ENCODE data around the gene MYOZ2. TPM values are rescaled to one million over a fixed set of nuclear protein-coding genes. Genes with fewer than 3 reads are reported as not detected.

Gene MYOZ2
- polyA plus RNA-seq, 3 donors, result 0.29 to 0.48 (median 0.37) TPM

GRCh38 chr4:119190354-119190753, 54.7 kb downstream of the MYOZ2 start:
- no peak for DNase-seq

DNA sequence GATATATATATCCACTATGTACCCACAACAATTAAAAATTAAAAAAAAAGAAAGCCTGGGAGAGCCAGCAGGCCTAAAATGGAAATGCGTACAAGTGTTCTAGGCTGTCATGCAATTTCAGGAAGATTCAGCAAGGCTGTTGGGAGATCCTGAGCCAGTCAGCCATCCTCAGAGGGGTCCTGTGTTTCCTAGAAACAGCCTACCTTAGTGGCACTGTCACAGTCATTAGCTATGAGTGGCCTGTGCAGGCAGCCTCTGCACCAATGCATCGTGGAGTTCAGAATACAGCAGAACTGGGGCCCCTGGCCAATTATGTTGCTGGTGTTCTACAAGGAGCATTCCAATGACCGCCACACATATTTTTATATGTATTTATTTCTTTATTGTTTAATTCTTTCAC, 55.9 kb downstream of the MYOZ2 start:
- no peak for DNase-seq

GRCh38 chr4:119197772-119198212, 62.2 kb downstream of the MYOZ2 start:
- no peak for DNase-seq

DNA sequence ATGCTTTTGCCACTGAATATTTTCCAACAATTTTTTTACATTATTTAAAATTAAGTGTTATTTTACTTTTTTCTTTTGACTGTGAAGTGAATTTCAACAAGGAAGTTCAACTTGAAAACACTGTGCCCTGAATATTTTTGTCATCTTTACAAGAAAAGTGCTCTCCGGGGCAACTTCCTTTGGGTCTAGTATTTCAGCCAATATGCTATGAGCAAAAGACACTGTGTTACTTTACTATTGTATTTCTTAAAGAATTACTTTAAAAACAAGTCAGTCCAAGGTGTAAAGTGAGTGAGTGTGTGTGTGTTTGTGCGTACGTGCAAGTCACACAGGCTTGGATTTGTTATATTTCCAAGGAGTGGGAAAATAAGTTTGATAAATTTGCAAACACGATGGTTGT, 69.3 kb downstream of the MYOZ2 start:
- DNase-seq, result no peak

- no peak for DNase-seq
These were observed 70.1 kb downstream of the MYOZ2 start for GRCh38 chr4:119205690-119206089.

DNA sequence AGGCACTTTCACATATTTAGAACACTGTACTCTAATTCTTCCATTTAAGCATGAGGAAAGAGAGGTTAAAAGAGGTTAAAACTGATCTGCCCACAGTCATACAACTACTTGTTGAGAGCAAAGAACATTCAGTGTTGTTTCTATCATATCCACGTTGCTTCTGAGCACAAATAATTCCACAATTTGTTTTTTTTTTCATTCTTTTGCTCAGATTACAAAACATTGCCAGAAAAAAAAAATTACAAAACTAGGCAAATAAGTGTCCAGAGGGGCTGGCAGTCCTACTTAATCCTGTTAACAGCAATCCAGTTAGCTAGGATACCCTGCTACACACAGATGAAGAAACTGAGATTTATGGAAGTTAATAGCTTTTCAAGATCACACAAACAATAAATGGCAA, 70.5 kb downstream of the MYOZ2 start:
- DNase-seq, result no peak

- DNase-seq, result no peak
These were observed 71.4 kb downstream of the MYOZ2 start for GRCh38 chr4:119207051-119207450.

DNA sequence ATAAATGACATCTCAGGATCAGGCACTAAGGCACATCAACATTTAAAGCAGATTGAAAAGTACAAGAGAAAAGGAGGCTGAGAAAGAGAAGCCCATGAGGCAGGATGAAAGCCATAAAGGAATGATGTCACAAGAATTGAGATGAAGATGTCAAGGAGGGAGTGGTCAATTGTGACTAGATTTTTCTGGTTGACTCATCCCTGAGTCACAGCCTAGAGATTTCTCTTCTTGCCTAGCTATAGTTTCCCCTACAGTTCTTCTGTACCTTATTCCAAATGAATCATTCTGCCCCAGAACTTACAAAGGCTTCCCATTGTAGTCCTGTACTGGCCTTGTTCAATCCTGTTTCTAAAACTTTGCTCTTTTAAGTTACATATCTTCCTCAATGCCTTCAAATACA, 73.4 kb downstream of the MYOZ2 start:
- no peak for DNase-seq

DNA sequence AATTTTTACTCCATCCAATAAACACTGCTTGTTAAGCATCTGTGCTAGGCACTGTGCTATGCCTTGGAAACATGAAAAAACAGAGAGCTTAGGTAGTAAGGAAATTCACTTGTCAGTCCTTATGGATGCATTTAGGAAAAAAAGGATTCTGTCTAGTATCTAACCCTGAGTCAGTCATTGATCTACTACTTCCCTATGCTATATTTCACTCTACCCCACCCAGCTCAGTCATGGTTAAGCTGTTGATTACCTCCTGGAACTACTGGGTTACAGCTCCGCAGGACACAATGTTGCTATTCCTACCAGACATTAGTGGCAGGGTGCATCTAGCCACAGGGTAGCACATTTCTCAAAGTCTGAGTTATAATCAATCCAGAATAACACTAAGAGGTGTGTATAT, 74.0 kb downstream of the MYOZ2 start:
- no peak for DNase-seq

- no peak for DNase-seq
These were observed 75.1 kb downstream of the MYOZ2 start for GRCh38 chr4:119210775-119211174.

DNA sequence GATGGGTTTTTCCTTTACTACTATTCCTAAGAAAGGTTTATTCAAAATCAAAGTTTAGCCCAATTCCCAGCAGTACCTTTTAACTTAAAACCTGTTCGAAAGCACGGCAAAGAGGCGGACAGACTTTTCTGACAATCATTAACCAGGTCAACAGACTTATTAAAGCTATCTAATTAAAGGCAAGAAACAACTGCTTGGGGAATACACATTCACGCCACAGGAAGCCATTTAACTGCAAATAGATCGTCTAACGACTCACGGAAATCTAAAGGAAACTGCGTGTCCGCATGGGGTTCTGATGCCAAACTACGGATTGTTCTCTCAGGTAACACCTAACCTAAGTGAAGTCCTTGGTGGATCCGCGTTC, 76.2 kb downstream of the MYOZ2 start:
- peak; percentile 62 for DNase-seq

- peak; percentile 97 for DNase-seq
These were observed 76.8 kb downstream of the MYOZ2 start, which contains the start of gene USP53 for GRCh38 chr4:119212234-119212963. TSS of gene USP53 (plus strand) at chr4:119212713. CDS start at chr4:119239760, 27,047 bp downstream.

DNA sequence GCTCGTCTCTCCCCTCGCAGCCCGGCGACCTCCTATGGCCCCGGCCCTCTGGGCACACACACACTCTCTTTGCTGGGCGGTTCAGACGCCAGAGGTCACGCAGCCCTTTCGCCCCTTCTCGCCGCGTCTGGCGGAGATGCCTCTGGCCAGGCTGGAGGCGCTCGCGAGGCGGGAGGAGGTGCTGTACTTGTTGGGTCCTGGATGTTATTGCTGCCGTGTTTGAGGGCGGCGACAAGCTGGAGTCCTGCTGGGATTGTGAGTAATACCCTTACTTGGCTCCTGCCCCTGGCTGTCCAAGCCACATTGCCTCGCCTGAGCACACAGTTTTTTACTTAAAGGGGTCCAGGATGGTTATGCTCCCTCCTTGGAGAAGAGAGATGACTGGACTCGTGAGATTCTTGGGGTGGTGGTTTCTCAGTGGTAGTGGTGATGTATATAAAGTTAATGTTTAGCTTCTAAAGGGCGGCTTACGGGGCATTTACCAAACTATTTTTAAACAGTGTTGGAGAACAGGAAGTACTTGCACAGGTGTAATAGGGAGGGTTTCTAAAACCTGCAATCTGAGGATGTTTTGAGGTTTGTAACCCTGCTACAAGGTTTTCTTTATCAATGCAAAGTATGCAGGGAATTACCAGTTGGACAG, 77.5 kb downstream of the MYOZ2 start:
- peak; percentile 70 for DNase-seq

DNA sequence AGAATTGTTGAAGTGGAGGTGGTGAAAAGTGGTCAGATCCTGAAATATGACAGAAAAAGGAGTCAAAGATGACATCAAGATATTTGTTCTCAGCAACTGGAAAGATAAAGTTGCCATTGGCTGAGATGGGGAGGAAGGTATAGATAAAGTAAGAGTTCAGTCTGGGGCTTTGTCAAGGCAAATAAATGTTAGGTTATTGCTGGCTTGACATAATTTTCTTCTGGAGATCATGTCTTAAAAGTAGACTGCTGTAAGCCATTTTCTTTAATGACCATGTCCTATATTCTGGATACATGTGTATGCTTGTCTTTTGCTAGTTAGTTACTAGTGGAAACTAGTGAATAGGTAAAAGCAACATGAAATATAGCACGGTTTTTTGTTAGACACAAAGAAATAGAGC, 82.5 kb downstream of the MYOZ2 start:
- DNase-seq, result no peak

GRCh38 chr4:119221412-119221811, 85.8 kb downstream of the MYOZ2 start:
- DNase-seq, result no peak

DNA sequence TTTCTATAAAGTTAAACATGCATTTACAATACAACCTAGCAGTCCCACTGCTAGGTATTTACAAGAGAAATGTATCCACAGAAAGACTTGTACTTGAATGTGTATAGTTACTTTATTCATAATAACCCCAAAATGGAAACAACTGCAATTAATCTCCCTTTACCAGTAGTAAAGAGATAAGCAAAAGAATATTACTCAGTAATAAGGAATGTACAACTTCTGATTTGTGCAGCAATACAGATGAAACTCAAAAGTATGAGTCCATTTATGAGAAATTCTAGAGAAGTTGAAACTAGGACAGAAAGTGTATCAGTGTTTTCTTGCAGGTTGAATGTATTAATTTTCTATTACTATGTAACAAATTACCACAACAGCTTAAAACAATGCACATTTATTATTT, 92.1 kb downstream of the MYOZ2 start:
- no peak for DNase-seq

DNA sequence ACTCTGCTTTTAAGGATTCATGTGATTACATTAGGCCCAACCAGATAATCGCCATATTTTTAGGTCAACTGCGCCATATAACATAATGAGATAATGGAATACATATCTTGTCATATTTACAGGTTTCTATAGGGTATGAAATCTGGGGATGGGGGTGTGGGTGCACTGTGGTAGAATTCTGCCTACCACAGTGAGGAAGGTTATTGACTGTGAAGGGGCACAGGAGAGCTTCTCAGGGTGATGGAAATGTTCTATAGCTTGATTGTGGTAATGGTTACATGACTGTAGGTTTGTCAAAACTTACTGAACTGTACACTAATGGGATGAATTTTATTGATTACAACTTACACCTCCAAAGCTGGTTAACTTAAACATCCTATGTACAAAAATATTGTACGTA, 92.8 kb downstream of the MYOZ2 start:
- no peak for DNase-seq

DNA sequence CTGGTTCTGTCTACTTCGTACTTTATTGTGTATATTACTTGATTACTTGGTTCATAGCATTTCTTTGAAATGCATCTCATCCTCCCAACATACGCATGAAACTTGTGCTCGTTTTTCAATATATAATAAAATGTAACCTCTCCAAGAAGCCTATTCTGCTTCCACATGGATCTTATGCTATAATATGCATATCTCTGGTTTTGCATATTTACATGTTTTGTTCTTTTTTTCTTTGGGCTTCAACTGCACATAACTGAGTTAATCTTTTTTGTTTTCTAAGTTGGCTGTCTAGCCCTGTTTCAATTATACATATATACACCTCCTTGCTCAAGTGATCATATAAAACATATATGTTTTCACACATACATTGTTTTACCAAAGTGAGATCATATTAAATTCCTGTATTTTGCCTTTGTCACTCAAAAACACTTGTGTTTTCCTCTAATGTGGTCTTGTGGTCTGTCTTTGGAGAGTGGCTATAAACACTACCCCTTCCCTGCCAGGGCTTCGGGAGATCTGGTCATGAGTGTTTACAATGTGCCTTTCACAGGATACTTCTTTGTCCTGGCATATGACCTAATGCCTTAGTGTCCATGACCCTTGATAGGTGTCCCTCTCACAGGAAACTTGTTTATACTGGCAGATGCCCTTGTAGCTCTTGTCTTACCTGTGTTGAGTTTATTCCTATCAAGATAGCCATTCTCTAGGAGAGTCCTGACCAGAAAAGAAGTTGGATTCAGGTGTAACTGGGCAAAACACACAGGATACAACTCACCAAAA, 94.5 kb downstream of the MYOZ2 start:
- no peak for DNase-seq

DNA sequence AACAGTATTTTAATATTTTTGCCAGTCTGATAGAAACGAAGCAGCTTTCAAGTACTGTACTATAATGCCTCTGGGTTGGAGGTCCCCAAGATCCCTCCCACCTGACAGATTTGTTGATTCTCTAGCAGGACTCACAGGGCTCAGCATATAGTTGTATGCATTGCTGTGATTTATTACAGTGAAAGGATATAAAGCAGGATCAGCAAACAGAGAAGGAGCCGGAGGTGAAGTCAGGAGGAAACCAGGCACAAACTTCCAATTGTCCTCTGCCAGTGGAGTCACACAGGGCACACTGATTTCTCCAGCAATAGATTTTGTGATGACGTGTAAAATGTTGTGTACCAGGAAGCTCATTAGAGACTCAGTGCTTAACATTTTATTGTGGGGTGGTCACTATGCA, 95.9 kb downstream of the MYOZ2 start:
- no peak for DNase-seq

DNA sequence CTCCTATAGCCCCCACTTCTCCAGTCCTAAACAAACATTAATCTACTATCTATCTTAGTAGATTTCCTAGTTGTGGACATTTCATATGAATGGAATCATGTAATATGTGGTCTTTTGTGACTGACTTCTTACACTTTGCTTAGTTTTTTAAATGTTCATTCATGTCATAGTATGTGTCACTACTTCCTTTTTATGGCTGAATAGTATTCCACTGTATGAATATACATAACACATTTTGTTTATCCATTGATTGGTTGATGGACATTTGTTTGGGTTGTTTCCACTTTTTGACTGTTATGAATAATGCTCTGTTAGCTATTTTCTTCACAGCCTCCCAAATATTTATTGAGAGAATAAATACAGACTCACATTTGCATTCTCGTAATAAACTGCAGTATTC, 96.7 kb downstream of the MYOZ2 start:
- DNase-seq, result no peak

DNA sequence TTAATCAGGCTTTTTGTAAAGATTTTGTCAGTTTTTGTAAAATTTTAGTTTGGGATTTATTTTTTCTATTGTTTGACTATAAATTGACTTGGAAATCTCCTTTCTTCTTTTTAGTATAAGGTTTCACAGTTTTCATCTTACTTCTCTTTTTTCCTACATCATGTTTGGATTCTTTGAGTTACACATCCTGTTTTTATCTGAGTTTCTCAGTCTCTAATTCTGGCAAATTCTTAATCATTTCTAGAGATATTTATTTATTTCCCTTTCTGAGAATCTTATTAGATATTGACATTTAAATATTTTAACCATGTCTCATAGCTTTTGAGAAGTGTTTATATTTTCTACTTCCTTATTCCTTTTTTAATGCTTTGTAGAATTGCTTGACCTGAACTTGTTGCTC, 97.6 kb downstream of the MYOZ2 start:
- DNase-seq, result no peak

DNA sequence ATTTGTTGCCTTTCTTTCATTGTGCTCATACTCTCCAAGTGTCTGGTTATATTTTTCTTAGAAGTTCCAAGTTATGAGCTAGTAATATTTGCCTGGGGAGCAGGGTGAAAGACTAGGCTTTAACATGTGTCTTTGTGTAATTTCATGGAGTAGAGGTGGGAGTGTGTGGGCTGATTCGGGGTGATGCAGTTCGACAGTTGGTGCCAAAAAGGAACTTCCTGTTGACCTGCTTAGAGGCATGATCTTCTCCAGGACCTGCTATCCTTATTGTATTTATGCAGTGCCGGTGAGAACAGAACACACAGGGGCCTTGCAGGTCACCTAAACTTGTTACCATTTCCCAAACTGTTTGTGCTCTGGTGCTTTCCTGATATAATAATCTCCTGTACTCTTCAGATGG, 98.1 kb downstream of the MYOZ2 start:
- DNase-seq, result no peak

- DNase-seq, result no peak
These were observed 101.6 kb downstream of the MYOZ2 start for GRCh38 chr4:119237201-119237600.

Data from renal pelvis (tissue), 4 donors.